HepG2 (cell line): ENCODE results near the gene CDH23. TPM values are rescaled to one million over a fixed set of nuclear protein-coding genes. Genes with fewer than 3 reads are reported as not detected.

ENCODE experiments used
- EED ChIP-seq: sonication (generic); formaldehyde crosslinking; IDR thresholded peaks from 2 replicates; pipeline ENCODE4 v1.5.0; 2020; ENCODE audit warnings: mild to moderate bottlenecking, missing genetic modification reagents
- FOXA3 ChIP-seq: IDR thresholded peaks from 2 replicates; pipeline ENCODE4 v1.6.1; 2016; ENCODE audit warnings: missing genetic modification reagents, missing compliant biosample characterization
- HNF4A ChIP-seq: sonication (generic); formaldehyde crosslinking; IDR thresholded peaks from 2 replicates; pipeline ENCODE4 v1.4.0; 2020; ENCODE audit warnings: missing genetic modification reagents
- IKZF4 ChIP-seq: sonication (generic); formaldehyde crosslinking; IDR thresholded peaks from 2 replicates; pipeline ENCODE4 v1.5.1; 2020; ENCODE audit warnings: borderline replicate concordance, mild to moderate bottlenecking, low read depth, missing genetic modification reagents; ENCODE audit errors: not compliant biosample characterization
- NAIF1 ChIP-seq: sonication (generic); formaldehyde crosslinking; IDR thresholded peaks from 2 replicates; pipeline ENCODE4 v1.5.0; 2020; ENCODE audit warnings: mild to moderate bottlenecking, missing genetic modification reagents, borderline replicate concordance
- NFKB2 ChIP-seq: sonication (generic); formaldehyde crosslinking; IDR thresholded peaks from 2 replicates; pipeline ENCODE4 v1.4.0; 2020; ENCODE audit warnings: missing genetic modification reagents, borderline replicate concordance
- NR2F2 ChIP-seq: IDR thresholded peaks from 2 replicates; pipeline ENCODE4 v1.6.1; 2012; ENCODE audit warnings: low read depth, inconsistent platforms, borderline replicate concordance
- NR3C1 ChIP-seq: sonication (generic); formaldehyde crosslinking; IDR thresholded peaks from 2 replicates; pipeline ENCODE4 v1.4.0; 2020; ENCODE audit warnings: missing genetic modification reagents
- RXRA ChIP-seq: sonication (generic); formaldehyde crosslinking; IDR thresholded peaks from 2 replicates; pipeline ENCODE4 v1.5.1; 2020; ENCODE audit warnings: missing genetic modification reagents
- SIN3B ChIP-seq: fragments of 150-350 bp; IDR thresholded peaks from 2 replicates; pipeline ENCODE4 v1.6.1; 2014; ENCODE audit warnings: low read length
- SMC3 ChIP-seq: IDR thresholded peaks from 2 replicates; pipeline ENCODE4 v1.6.1; 2011; ENCODE audit warnings: low read length, improper control_type of control experiment
- SNRNP70 ChIP-seq: fragments of 200-400 bp; formaldehyde crosslinking; IDR thresholded peaks from 2 replicates; pipeline ENCODE4 v1.6.1; 2017; ENCODE audit warnings: mild to moderate bottlenecking, low read depth, low read length, moderate library complexity
- ZFP36L1 ChIP-seq: sonication (generic); formaldehyde crosslinking; IDR thresholded peaks from 2 replicates; pipeline ENCODE4 v1.8.0; 2022; ENCODE audit warnings: mild to moderate bottlenecking, missing genetic modification reagents, moderate library complexity
- ZMAT3 ChIP-seq: sonication (generic); formaldehyde crosslinking; conservative IDR thresholded peaks from 2 replicates; pipeline ENCODE4 v1.7.0; 2021; ENCODE audit warnings: missing genetic modification reagents
- ZMYM2 ChIP-seq: sonication (generic); formaldehyde crosslinking; IDR thresholded peaks from 2 replicates; pipeline ENCODE4 v1.8.0; 2022; ENCODE audit warnings: mild to moderate bottlenecking, missing genetic modification reagents
- ZNF30 ChIP-seq: sonication (generic); formaldehyde crosslinking; IDR thresholded peaks from 2 replicates; pipeline ENCODE4 v1.5.0; 2020; ENCODE audit warnings: mild to moderate bottlenecking, missing genetic modification reagents
- ZNF446 ChIP-seq: sonication (generic); formaldehyde crosslinking; IDR thresholded peaks from 2 replicates; pipeline ENCODE4 v1.5.0; 2020; ENCODE audit warnings: mild to moderate bottlenecking, missing genetic modification reagents
- ZNF460 ChIP-seq: sonication (generic); formaldehyde crosslinking; IDR thresholded peaks from 2 replicates; pipeline ENCODE4 v1.5.1; 2020; ENCODE audit warnings: missing genetic modification reagents, mild to moderate bottlenecking, borderline replicate concordance
- ZNF510 ChIP-seq: sonication (generic); formaldehyde crosslinking; IDR thresholded peaks from 2 replicates; pipeline ENCODE4 v1.4.0; 2020; ENCODE audit warnings: low read depth, mild to moderate bottlenecking, missing genetic modification reagents
- ZNF724P ChIP-seq: sonication (generic); formaldehyde crosslinking; IDR thresholded peaks from 2 replicates; pipeline ENCODE4 v1.8.0; 2022; ENCODE audit warnings: missing genetic modification reagents, borderline replicate concordance
- ZSCAN29 ChIP-seq: sonication (generic); formaldehyde crosslinking; conservative IDR thresholded peaks from 2 replicates; pipeline ENCODE4 v1.4.0; 2020; ENCODE audit warnings: mild to moderate bottlenecking, missing genetic modification reagents
- polyA plus RNA-seq, 8 experiments: library from polyadenylated mRNA; depleted of rRNA in 3 of 8; stranded (reverse) in 7 of 8; unstranded in 1 of 8; fragments of >200 nt; fragmentation: Illumina TruSeq in 4 of 8; extraction: Trizol in 4 of 8; gene quantifications; 2 replicates each; pipeline versions ENCODE4 v1.2.1 to v1.2.3, GENCODE V29; 2011 to 2016; ENCODE audit warnings: low read depth in 4 of 8, missing spikeins in 1 of 8, mixed read lengths in 1 of 8; ENCODE audit not compliant: insufficient read depth in 1 of 8
- total RNA-seq, 5 experiments: library from RNA; depleted of rRNA; stranded (reverse); fragments of >200 nt; fragmentation: Illumina TruSeq; extraction: Trizol; gene quantifications; 2 replicates each; pipeline ENCODE4 v1.2.3, GENCODE V29; 2016; ENCODE audit warnings: low read depth in 1 of 5
- TF ChIP-seq, protein P1 (sequence below): sonication (generic); formaldehyde crosslinking; IDR thresholded peaks from 2 replicates; pipeline ENCODE4 v1.8.0; 2023; ENCODE audit warnings: mild to moderate bottlenecking, missing genetic modification reagents
- TF ChIP-seq, protein P2 (sequence below): sonication (generic); formaldehyde crosslinking; IDR thresholded peaks from 2 replicates; pipeline ENCODE4 v1.5.0; 2020; ENCODE audit warnings: mild to moderate bottlenecking, missing genetic modification reagents, moderate library complexity
- TF ChIP-seq, protein P3 (sequence below): sonication (generic); formaldehyde crosslinking; IDR thresholded peaks from 2 replicates; pipeline ENCODE4 v1.4.0; 2020; ENCODE audit warnings: missing genetic modification reagents
- TF ChIP-seq, protein P4 (sequence below): sonication (generic); formaldehyde crosslinking; IDR thresholded peaks from 2 replicates; pipeline ENCODE4 v1.5.1; 2020; ENCODE audit warnings: missing genetic modification reagents, mild to moderate bottlenecking, borderline replicate concordance
- TF ChIP-seq, protein P5 (sequence below), 2 experiments: sonication (generic) in 1 of 2; formaldehyde crosslinking in 1 of 2; IDR thresholded peaks; 2 replicates each; pipeline versions ENCODE4 v1.4.0 to v1.6.1; 2018 to 2020; ENCODE audit warnings: missing genetic modification reagents in 2 of 2, borderline replicate concordance in 1 of 2, low read depth in 1 of 2, mild to moderate bottlenecking in 1 of 2, missing biosample characterization in 1 of 2

CDH23 gene
- total and polyA plus RNA-seq, 2 of the 13 experiments (the other 11 are each of a cell fraction or from before 2014, with no cell fraction given), result 0.13 TPM; not detected in 1

DNA sequence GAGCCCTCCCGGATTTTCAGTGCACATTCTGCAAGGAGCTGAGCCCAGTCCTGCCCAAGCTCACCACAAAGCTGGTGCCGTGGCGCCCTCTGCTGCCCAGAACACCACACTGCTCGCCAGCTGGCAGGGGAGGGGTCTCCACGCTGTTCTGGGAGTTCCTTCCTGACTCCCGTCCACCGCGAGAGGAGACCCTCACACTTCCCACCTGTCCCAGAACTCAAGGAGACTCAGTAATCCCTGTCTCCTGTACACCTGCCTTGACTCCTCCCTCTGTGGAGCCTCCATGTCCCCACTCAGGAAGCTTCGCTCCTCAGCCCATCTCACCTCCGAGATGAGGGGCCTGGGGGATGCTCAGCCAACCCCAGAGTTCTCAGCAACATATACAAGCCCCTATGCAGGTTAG lies 311.6 kb downstream of the CDH23 start (continued):
- TF ChIP-seq, protein P1, sequence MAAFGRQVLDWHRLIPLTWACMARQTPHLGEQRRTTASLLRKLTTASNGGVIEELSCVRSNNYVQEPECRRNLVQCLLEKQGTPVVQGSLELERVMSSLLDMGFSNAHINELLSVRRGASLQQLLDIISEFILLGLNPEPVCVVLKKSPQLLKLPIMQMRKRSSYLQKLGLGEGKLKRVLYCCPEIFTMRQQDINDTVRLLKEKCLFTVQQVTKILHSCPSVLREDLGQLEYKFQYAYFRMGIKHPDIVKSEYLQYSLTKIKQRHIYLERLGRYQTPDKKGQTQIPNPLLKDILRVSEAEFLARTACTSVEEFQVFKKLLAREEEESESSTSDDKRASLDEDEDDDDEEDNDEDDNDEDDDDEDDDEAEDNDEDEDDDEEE, result no peak
- TF ChIP-seq ZSCAN29 (CRISPR knock-in tag) (no peak), RXRA (CRISPR knock-in tag) (no peak), ZNF30 (no peak), SNRNP70 (no peak), EED (no peak), ZMAT3 (CRISPR knock-in tag) (no peak), SIN3B (no peak), ZFP36L1 (CRISPR knock-in tag) (no peak), IKZF4 (no peak), ZNF446 (CRISPR knock-in tag) (no peak), ZMYM2 (CRISPR knock-in tag) (no peak), SMC3 (0 out of 2 replicates have a peak, but pooled peaks have one; percentile 17), FOXA3 (no peak), NAIF1 (CRISPR knock-in tag) (no peak), NR2F2 (no peak), ZNF510 (no peak), HNF4A (CRISPR knock-in tag) (no peak), ZNF460 (no peak), ZNF724P (CRISPR knock-in tag) (no peak), NR3C1 (CRISPR knock-in tag) (no peak), NFKB2 (CRISPR knock-in tag) (no peak)
- TF ChIP-seq, protein P2, sequence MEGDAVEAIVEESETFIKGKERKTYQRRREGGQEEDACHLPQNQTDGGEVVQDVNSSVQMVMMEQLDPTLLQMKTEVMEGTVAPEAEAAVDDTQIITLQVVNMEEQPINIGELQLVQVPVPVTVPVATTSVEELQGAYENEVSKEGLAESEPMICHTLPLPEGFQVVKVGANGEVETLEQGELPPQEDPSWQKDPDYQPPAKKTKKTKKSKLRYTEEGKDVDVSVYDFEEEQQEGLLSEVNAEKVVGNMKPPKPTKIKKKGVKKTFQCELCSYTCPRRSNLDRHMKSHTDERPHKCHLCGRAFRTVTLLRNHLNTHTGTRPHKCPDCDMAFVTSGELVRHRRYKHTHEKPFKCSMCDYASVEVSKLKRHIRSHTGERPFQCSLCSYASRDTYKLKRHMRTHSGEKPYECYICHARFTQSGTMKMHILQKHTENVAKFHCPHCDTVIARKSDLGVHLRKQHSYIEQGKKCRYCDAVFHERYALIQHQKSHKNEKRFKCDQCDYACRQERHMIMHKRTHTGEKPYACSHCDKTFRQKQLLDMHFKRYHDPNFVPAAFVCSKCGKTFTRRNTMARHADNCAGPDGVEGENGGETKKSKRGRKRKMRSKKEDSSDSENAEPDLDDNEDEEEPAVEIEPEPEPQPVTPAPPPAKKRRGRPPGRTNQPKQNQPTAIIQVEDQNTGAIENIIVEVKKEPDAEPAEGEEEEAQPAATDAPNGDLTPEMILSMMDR, result peak; percentile 90
- TF ChIP-seq, protein P3, sequence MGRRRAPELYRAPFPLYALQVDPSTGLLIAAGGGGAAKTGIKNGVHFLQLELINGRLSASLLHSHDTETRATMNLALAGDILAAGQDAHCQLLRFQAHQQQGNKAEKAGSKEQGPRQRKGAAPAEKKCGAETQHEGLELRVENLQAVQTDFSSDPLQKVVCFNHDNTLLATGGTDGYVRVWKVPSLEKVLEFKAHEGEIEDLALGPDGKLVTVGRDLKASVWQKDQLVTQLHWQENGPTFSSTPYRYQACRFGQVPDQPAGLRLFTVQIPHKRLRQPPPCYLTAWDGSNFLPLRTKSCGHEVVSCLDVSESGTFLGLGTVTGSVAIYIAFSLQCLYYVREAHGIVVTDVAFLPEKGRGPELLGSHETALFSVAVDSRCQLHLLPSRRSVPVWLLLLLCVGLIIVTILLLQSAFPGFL, result no peak
- TF ChIP-seq, protein P4, sequence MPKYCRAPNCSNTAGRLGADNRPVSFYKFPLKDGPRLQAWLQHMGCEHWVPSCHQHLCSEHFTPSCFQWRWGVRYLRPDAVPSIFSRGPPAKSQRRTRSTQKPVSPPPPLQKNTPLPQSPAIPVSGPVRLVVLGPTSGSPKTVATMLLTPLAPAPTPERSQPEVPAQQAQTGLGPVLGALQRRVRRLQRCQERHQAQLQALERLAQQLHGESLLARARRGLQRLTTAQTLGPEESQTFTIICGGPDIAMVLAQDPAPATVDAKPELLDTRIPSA (CRISPR knock-in tag), result no peak
- TF ChIP-seq, protein P5, sequence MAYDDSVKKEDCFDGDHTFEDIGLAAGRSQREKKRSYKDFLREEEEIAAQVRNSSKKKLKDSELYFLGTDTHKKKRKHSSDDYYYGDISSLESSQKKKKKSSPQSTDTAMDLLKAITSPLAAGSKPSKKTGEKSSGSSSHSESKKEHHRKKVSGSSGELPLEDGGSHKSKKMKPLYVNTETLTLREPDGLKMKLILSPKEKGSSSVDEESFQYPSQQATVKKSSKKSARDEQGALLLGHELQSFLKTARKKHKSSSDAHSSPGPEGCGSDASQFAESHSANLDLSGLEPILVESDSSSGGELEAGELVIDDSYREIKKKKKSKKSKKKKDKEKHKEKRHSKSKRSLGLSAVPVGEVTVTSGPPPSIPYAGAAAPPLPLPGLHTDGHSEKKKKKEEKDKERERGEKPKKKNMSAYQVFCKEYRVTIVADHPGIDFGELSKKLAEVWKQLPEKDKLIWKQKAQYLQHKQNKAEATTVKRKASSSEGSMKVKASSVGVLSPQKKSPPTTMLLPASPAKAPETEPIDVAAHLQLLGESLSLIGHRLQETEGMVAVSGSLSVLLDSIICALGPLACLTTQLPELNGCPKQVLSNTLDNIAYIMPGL (CRISPR knock-in tag; IDR thresholded peaks at IDR 0.05; ENCODE audit: borderline replicate concordance in 1 of 2, low read depth in 1 of 2), result no peak
